Left lung (tissue), 10 donors: ENCODE measurements around the gene NARF. TPM values are rescaled to one million over a fixed set of nuclear protein-coding genes. Genes with fewer than 3 reads are reported as not detected.
A peak's percentile ranks its signal among the peaks of the same experiment; 100 is the strongest.

ENCODE experiments used
- ATAC-seq: fragments of 200-7000 bp; cut with Tn5 transposase; one replicate; pipeline ENCODE4 v1.9.1; 2020; ENCODE audit warnings: moderate library complexity
- DNase-seq, 4 donors: peaks; one replicate each; pipeline ENCODE4 v3.0.0-alpha.2; 2013 to 2020
- H3K27ac ChIP-seq, 2 donors: fragments of 200-600 bp; sonication (generic) in 1 of 2; one replicate each; pipeline versions ENCODE4 v1.5.0 to v1.8.0; 2020 to 2021
- H3K27me3 ChIP-seq, 2 donors: fragments of 200-600 bp; sonication (generic) in 1 of 2; one replicate each; pipeline versions ENCODE4 v1.5.0 to v1.8.0; 2020 to 2021
- H3K36me3 ChIP-seq, 2 donors: fragments of 200-600 bp; sonication (generic) in 1 of 2; one replicate each; pipeline versions ENCODE4 v1.5.0 to v1.8.0; 2020 to 2021
- H3K4me1 ChIP-seq, 2 donors: fragments of 200-600 bp; one replicate each; pipeline ENCODE4 v1.8.0; 2021
- H3K4me3 ChIP-seq, 2 donors: fragments of 200-600 bp; sonication (generic) in 1 of 2; one replicate each; pipeline versions ENCODE4 v1.5.0 to v1.8.0; 2020 to 2021; ENCODE audit warnings: mild to moderate bottlenecking in 1 of 2
- H3K9me3 ChIP-seq, 2 donors: fragments of 200-600 bp; sonication (generic) in 1 of 2; one replicate each; pipeline versions ENCODE4 v1.5.0 to v1.8.0; 2020 to 2021
- intact Hi-C, 2 donors: fragments of 100-400 bp; cut with DNase I; formaldehyde crosslinking; loops; one replicate each; pipeline versions ENCODE4 v1.11.2 to v1.14.2; 2022
- polyA plus RNA-seq, 6 donors: library from polyadenylated mRNA; unstranded; fragments of 120-200 nt; gene quantifications; one replicate each; pipeline ENCODE4 v1.2.1, GENCODE V29; 2013; ENCODE audit not compliant: insufficient read length in 6 of 6
- total RNA-seq, 2 donors: library from RNA; stranded (reverse); fragmentation: NEBNext Ultra II Directional; extraction: Animal tissue kit (Norgen Biotek cat#: 25700); gene quantifications; one replicate each; pipeline ENCODE4 v1.2.1, GENCODE V29; 2021
- TF ChIP-seq, protein P1 (sequence below), 2 donors: fragments of 200-600 bp; sonication (generic) in 1 of 2; IDR thresholded peaks; one replicate each; pipeline versions ENCODE4 v1.5.0 to v1.8.0; 2021; ENCODE audit warnings: antibody characterized with exemption in 2 of 2
- donor health status: DM: no; HTN: yes; CAD: no.
- donor health status: DM: no; HTN: no; CAD: no.

The NARF gene
- total and polyA plus RNA-seq, 8 donors = 38.9 to 128 (median 112) TPM

DNA sequence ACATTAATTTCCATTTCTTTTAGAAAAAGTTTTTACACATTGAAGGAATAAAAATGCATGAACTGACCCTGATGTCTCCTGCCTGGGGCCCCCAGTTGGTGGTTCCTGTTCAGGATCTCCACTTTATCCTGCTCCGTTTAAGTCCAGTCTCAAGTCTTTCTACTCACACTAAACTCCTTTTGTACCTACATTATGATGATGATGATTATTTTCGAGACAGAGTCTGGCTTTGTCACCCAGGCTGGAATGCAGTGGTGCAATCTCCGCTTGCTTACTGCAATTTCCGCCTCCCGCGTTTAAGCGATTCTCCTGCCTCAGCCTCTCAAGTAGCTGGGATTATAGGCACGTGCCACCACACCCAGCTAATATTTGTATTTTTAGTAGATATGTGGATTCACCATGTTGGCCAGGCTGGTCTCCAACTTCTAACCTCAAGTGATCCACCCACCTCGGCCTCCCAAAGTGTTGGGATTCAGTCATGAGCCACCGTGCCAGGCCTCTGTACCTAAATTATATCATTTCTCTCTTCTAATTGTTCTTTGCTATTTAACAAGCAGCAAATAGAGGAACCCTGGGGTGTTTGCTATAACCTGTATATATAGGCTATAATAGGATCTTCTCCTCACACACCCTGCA, 58.8 kb downstream of the NARF start:
- ATAC-seq = no peak
- Histone ChIP-seq H3K27ac (peak overlapping the region in 1 of 2 donors; percentile 69), H3K4me1 (peaks cover 3 to 24% of the 10 kb centered on the region in 2 donors), H3K9me3 (no peaks in the 10 kb centered on the region), H3K4me3 (no peak overlapping the region), H3K36me3 (no peaks in the 10 kb centered on the region), H3K27me3 (no peaks in the 10 kb centered on the region)
- TF ChIP-seq, protein P1, sequence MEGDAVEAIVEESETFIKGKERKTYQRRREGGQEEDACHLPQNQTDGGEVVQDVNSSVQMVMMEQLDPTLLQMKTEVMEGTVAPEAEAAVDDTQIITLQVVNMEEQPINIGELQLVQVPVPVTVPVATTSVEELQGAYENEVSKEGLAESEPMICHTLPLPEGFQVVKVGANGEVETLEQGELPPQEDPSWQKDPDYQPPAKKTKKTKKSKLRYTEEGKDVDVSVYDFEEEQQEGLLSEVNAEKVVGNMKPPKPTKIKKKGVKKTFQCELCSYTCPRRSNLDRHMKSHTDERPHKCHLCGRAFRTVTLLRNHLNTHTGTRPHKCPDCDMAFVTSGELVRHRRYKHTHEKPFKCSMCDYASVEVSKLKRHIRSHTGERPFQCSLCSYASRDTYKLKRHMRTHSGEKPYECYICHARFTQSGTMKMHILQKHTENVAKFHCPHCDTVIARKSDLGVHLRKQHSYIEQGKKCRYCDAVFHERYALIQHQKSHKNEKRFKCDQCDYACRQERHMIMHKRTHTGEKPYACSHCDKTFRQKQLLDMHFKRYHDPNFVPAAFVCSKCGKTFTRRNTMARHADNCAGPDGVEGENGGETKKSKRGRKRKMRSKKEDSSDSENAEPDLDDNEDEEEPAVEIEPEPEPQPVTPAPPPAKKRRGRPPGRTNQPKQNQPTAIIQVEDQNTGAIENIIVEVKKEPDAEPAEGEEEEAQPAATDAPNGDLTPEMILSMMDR (IDR thresholded peaks at IDR 0.05) = no peak
- intact Hi-C loops = no loop called here
- DNase-seq = no peak

DNA sequence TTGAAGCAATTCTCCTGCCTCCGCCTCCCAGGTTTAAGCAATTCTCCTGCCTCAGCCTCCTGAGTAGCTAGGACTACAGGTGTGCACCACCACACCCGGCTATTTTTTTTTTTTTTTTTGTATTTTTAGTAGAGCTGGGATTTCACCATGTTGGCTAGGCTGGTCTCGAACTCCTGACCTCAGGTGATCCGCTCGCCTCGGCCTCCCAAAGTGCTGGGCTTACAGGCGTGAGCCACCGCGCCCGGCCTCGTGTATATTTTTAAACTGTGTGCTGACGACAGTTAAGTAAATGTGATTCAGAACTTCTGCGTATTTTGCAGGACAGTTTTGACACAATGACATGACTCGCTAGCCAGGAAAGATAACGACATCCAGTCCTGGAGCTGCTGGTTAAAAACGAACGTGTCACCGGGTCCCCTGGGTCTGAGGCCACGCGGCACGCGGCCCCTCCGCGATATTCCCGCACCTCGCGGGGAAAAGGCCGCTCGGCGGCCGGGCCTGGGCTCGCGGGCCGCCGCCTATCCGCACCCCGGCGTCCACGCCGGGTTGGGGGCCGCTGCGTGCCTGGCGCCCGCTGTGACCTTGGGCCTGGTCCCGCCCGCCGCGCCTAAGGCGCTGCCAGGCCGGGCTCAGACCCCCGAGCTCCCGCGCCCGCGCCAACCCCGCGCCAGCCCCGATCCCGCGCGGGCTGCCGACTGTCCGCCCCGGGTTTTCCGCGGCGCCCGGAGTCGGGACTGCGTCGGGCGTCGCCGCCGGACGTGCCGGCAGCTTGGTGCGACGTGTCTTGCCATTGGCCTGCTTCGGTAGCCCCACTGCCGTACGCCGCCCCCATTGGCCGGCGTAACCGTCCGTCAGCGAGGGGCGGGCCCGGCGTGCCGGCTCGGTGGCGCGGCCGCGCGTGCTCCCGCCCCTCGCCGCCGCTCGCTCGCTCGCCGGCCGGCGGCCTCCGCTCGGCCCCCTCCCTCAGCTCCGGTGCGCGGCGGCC, 60.6 kb downstream of the NARF start, which contains the start of gene FOXK2:
TSS of gene FOXK2 (plus strand) at position 907 of the 985 bp plus-strand sequence. CDS start 157 bp downstream, outside the sequence.
- ATAC-seq = peak; percentile 98

GRCh38 chr17:82519971-82520903, 61.7 kb downstream of the NARF start:
- peak overlapping the region; percentile 80 to 83 for H3K27ac ChIP-seq
- peak in 1 of 4 donors; percentile 86 for DNase-seq
- no peaks in the 10 kb centered on the region for H3K27me3 ChIP-seq
- ATAC-seq = peak; percentile 3
- peaks cover 10 to 53% of the 10 kb centered on the region in 2 donors for H3K4me1 ChIP-seq
- TF ChIP-seq, protein P1 (IDR thresholded peaks at IDR 0.05) = no peak
- no peaks in the 10 kb centered on the region for H3K36me3 ChIP-seq
- H3K9me3 ChIP-seq = no peaks in the 10 kb centered on the region
- intact Hi-C loops = no loop called here
- H3K4me3 ChIP-seq = peak overlapping the region; percentile 88 to 89

More for the DNA sequence above, 60.6 kb downstream of the NARF start, which contains the start of gene FOXK2:
- H3K4me1 ChIP-seq = peaks cover 3 to 42% of the 10 kb centered on the region in 2 donors
- TF ChIP-seq, protein P1 (IDR thresholded peaks at IDR 0.05) = no peak
- no peaks in the 10 kb centered on the region for H3K36me3 ChIP-seq
- intact Hi-C loops = no loop called here
- peak within 1 kb of the TSS; percentile 88 to 89 for H3K4me3 ChIP-seq
- H3K27ac ChIP-seq = peak within 1 kb of the TSS; percentile 95 to 97
- H3K27me3 ChIP-seq = no peaks in the 10 kb centered on the region
- peak; percentile 94 to 97 (median 94) for DNase-seq
- H3K9me3 ChIP-seq = no peaks in the 10 kb centered on the region

DNA sequence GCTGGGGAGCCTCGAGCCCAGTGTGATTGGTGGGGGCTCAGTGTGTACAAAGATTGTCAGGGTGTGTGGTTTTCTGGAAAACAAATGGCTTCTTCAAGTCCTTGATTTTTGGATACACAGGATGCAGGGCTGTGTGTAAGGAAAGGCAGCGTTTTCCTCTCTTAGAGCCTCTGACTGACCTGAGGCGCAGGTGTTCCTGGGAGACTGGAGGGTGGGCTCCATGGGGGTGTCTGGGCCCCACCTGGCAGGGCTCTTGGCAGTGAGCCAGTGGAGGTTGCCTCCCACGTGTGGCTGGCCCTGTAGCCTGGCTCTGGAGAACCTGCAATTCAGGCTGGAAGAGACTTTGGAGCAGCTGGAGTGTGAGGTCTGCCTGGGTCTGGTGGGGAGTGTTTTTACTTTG, 66.0 kb downstream of the NARF start:
- TF ChIP-seq, protein P1 (IDR thresholded peaks at IDR 0.05) = no peak
- intact Hi-C loops = no loop called here
- ATAC-seq (no peak), DNase-seq (peak in 2 of 4 donors; percentile 61 to 63)
- Histone ChIP-seq H3K9me3 (no peaks in the 10 kb centered on the region), H3K4me1 (peaks cover 29 to 86% of the 10 kb centered on the region in 2 donors), H3K36me3 (no peaks in the 10 kb centered on the region), H3K27ac (peak overlapping the region in 1 of 2 donors; percentile 8), H3K4me3 (no peak overlapping the region), H3K27me3 (no peaks in the 10 kb centered on the region)
